Cardiac ventricle fibroblast (primary cell): ENCODE measurements around the gene NFIB. TPM values are rescaled to one million over a fixed set of nuclear protein-coding genes. Genes with fewer than 3 reads are reported as not detected.

Experiments used
- total RNA-seq: library from RNA; depleted of rRNA; stranded (reverse); fragments of >200 nt; gene quantifications from 2 replicates; pipeline ENCODE4 v1.2.3, GENCODE V29; 2015

Gene NFIB
- total RNA-seq = 115 and 118 TPM in 2 replicates

DNA sequence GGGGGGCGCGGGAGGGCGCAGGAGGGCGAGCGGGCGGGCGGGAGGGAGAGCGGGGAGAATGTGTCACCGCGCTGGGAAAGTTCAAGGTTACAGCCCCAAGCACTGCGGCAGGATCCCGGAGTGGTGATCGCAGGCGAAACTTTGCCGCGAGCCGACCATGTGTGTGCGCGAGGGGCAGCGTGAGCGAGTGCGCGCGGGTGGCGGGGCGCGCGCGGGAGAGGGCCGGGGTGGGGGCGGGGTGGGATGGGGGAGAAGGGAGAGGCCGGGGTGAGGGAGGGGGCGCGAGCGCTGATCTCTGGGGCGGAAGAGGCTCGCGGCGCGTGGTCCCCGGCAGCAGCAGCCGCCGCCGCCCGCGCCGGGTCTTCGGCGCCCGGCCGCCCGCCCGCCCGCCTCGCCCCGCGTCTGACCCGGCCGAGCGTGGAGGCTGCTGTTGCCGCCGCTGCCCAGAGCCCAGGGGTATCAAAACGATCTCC is at the start of gene NFIB:
TSS of gene NFIB (minus strand) at position 191 of the 473 bp plus-strand sequence. CDS start 630 bp downstream, outside the sequence.

